Lung microvascular endothelial cell (primary cell): ENCODE results near the gene TMA7B. TPM values are rescaled to one million over a fixed set of nuclear protein-coding genes. Genes with fewer than 3 reads are reported as not detected.
A peak's percentile ranks its signal among the peaks of the same experiment; 100 is the strongest.
"Not testable (repeated sequence)": the region's sequence is repeated elsewhere in the genome, so short reads cannot be mapped to it uniquely, and the experiment has no call there.

Experiments
- DNase-seq, 2 donors: peaks; one replicate each; pipeline versions ENCODE4 v3.0.0 to v3.0.0-alpha.2; 2010; ENCODE audit warnings: low read depth in 2 of 2
- total RNA-seq: library from RNA; depleted of rRNA; stranded (reverse); fragments of >200 nt; gene quantifications from 2 replicates; pipeline ENCODE4 v1.2.1, GENCODE V29; 2014

Gene TMA7B
- total RNA-seq, 1 donor from 2014 or later = not detected

- DNase-seq = no peak
Observed at GRCh38 chr22:39980596-39980995, 20.4 kb downstream of the TMA7B start.

GRCh38 chr22:39983346-39983745 is 23.1 kb downstream of the TMA7B start:
- DNase-seq = no peak

DNA sequence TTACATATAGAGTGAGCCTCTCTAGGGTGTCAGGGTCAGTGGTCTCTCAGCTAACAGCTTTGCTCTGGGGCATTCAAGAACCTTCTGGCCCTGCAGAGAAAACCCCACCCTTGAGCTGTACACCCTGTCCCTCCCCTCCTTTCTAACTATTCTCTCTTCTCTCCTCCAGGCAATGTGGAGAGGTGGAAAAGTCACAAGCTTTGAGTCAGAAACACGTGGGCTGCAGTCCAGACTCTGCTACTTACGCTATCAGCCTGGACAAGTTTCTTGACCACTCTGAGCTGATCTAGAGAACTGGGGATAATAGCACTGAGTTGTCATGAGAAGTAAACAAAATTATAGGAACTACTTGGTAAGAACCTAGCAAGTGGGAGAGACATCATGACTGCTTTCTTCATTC is 23.8 kb downstream of the TMA7B start:
- no peak for DNase-seq

- no peak for DNase-seq
Observed at GRCh38 chr22:39984746-39985145, 24.5 kb downstream of the TMA7B start.

GRCh38 chr22:39985383-39986035 is 25.3 kb downstream of the TMA7B start:
- DNase-seq = no peak

GRCh38 chr22:39988386-39989114 is 28.4 kb downstream of the TMA7B start:
- DNase-seq = no peak

DNA sequence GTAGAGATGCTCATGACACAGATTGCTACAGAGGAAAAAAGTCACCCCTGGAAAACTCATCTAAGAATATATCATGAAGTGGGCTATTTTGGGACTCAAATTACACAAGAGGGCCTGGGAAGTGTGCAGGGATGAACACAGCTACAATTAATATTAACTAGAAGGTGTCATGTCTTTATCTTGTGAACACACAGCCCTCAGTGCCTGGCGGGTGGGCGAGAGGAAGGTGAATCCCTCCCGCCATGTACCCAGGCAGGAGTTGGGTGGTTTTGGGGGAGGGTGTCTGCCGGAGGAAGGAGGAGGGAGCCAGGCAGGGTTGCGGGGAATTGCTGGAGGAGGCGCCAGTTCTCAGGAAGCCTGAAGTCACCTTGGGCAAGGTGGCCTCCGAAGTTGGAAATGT is 29.4 kb downstream of the TMA7B start:
- no peak for DNase-seq

DNA sequence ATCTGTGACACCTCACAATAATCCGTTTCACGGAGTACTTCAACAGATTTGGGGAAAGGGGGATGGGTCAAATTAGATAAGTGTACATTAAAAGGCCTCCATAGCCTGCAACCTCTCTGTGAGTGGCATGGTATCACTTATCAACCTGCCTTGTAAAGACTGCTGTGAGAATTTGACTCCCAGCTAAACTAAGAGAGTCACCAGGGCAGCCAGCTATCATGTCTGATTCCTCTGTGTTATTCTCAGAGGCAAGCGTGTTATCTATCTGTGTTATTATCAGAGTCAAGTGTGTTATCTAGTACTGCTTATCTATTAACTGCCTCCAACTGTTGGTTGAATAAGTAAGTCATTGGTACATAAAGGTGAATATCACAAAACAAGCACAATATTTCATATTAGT is 30.5 kb downstream of the TMA7B start:
- no peak for DNase-seq

DNA sequence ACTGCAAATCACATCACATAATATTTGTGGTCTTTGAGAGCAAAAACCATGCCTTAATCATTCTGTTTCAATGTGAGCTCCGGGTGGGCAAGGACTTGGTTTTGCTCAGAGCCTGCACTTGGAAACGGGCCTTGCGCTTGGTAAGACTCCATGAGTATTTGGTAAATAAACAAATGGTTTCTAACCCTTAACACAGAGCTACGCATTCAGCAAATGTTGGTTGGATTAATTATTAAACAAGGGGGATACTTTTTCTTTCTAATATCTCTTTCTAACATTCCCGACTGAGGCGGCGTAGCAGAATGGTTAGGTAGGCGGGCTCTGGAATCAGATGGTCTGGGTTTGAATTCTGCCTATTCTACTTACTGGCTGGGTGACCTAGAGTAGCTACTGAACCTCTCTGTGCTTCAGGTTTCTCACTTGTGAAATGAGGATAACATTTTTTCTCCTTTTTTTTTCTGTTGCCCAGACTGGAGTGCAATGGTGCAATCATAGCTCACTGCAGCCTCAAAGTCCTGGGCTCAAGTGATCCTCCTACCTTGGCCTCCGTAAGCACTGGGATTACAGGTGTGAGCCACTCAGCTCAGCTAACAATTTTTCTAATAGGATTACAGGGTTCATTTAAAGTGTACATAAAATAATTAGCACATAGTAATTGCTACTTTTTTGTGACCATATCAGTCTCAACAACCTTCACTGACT is 31.1 kb downstream of the TMA7B start:
- no peak for DNase-seq

- no peak for DNase-seq
Observed at GRCh38 chr22:39992088-39992826, 32.1 kb downstream of the TMA7B start.

DNA sequence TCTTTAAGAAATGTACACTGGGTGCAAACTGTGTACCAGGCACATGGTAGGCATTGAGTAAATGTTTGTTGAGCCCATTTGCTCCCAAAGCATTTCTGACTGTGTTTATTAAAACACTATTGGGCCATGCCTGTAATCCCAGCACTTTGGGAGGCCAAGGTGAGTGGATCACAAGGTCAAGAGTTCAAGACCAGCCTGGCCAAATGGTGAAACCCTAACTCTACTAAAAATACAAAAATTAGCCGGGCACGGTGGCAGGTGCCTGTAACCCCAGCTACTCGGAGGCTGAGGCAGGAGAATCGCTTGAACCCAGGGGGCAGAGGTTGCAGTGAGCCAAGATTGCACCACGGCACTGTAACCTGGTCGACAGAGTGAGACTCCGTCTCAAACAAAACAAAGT is 32.7 kb downstream of the TMA7B start:
- DNase-seq = not testable (repeated sequence)

GRCh38 chr22:39994041-39994565 is 33.9 kb downstream of the TMA7B start:
- DNase-seq = peak in 1 of 2 donors; percentile 16

- no peak for DNase-seq
Observed at GRCh38 chr22:39994566-39995392, 34.6 kb downstream of the TMA7B start, which contains the start of gene FAM83F. TSS of gene FAM83F (plus strand) at chr22:39994954. CDS start at chr22:39995043, 89 bp downstream.

- no peak for DNase-seq
Observed at GRCh38 chr22:39995393-39996252, 35.4 kb downstream of the TMA7B start.

DNA sequence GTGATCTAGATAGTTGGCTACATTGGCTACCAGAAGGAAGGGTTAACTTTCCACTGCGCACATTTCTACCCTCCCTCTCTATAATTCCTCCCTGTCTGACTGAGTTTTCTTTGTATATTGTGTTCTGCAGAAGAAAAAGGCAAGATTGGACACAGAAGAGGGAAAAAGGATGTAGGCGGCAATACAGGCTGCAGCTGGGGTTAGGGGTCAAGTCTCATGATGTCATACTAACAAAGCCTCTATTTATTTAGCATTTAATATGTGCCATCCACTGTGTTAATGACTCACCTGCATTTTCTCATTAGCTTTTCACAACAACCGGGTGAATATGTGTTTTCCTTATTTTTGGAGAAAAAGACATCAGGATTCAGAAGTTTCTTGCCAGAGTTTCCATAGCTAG is 36.5 kb downstream of the TMA7B start:
- DNase-seq = no peak

DNA sequence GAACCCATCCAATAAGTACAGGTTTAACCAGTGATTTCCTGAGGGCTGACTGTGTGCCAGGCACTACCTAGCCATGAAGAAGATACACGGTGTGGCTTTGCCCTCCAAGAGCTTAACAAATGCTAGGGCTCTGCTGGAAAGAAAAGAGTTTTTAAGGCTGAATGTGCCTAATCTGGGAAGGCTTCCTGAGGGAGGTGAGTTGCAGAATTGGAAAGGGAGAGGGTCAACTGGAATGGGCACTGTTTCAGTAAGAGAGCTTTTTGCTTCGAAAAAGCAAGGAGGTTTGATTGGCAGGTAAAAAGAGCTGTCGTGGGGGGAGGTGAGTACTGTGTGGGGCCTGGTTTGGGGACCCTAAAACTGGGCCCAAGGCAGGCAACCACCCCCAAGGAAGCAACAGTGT is 37.2 kb downstream of the TMA7B start:
- DNase-seq = no peak

GRCh38 chr22:39997939-39998726 is 37.9 kb downstream of the TMA7B start:
- DNase-seq = peak; percentile 10 to 39

DNA sequence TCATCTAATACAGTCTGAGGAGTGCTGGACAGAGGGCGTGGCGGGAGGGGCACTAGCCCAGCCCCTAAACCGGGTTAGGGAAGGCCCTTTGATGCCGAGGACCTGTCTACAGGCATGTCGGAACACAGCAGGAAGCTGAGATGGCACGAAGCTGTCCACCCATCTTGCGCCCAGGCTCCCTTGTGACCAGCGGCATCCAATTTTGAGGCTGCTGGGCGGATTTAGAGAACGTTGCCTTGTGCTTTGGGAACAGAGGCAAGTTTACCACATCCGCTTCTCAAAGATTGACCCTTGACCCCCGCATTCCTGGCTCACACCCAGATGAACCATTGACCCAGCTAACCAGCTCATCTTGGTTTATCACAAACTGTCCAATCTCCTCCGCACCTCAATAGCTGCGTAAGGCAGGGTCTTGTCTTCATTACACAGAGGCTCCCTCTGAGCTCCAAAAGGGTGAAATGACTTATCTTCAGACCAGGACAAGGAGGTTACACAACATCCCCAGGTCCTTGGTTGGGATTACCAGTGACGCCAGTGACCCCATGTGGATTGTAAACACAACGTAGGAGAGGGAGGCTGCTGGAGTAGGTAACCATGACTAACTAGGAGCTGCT is 39.1 kb downstream of the TMA7B start:
- peak in 1 of 2 donors; percentile 17 for DNase-seq
